PFSK-1 (cell line): ENCODE data around the gene AKR1D1.

ENCODE experiments used
- FOXP2 ChIP-seq: optimal IDR thresholded peaks from 2 replicates; pipeline ENCODE3; 2011; ENCODE audit warnings: borderline replicate concordance, control low read depth, inconsistent platforms; ENCODE audit not compliant: insufficient read depth; ENCODE audit errors: extremely low read length, extremely low read depth
- POLR2AphosphoS5 ChIP-seq: IDR thresholded peaks from 2 replicates; pipeline ENCODE4 v1.6.1; 2012; ENCODE audit warnings: low read depth, mild to moderate bottlenecking, control low read depth, low read length, moderate library complexity
- REST ChIP-seq, 2 experiments: IDR thresholded peaks; 2 replicates each; pipeline versions ENCODE4 v1.6.1 to v1.8.0; 2011 to 2012; ENCODE audit warnings: low read depth in 2 of 2, low read length in 2 of 2, control low read depth in 1 of 2, inconsistent platforms in 1 of 2, mild to moderate bottlenecking in 1 of 2, moderate library complexity in 1 of 2; ENCODE audit not compliant: insufficient read depth in 1 of 2
- SIN3A ChIP-seq: IDR thresholded peaks from 2 replicates; pipeline ENCODE4 v1.6.1; 2012; ENCODE audit warnings: mild to moderate bottlenecking, low read length, moderate library complexity, borderline replicate concordance; ENCODE audit not compliant: insufficient read depth
- TAF1 ChIP-seq: IDR thresholded peaks from 2 replicates; pipeline ENCODE4 v1.6.1; 2012; ENCODE audit warnings: low read length, control low read depth, borderline replicate concordance; ENCODE audit not compliant: insufficient read depth

The AKR1D1 gene

GRCh38 chr7:138065827-138066226 is 10.4 kb upstream of the AKR1D1 start:
- no peak for TF ChIP-seq SIN3A
- no peak for TF ChIP-seq POLR2AphosphoS5
- TF ChIP-seq REST (IDR thresholded peaks at IDR 0.05; ENCODE audit: insufficient read depth in 1 of 2, low read depth in 2 of 2, low read length in 2 of 2), result no peak
- TF ChIP-seq FOXP2, result no peak
- TF ChIP-seq TAF1, result no peak

GRCh38 chr7:138066954-138067394 is 9.3 kb upstream of the AKR1D1 start:
- TF ChIP-seq TAF1 (no peak), SIN3A (no peak), FOXP2 (no peak), REST (IDR thresholded peaks at IDR 0.05; ENCODE audit: insufficient read depth in 1 of 2, low read depth in 2 of 2, low read length in 2 of 2) (no peak), POLR2AphosphoS5 (no peak)

GRCh38 chr7:138067774-138068173 is 8.5 kb upstream of the AKR1D1 start:
- TF ChIP-seq SIN3A (no peak), REST (IDR thresholded peaks at IDR 0.05; ENCODE audit: insufficient read depth in 1 of 2, low read depth in 2 of 2, low read length in 2 of 2) (no peak), FOXP2 (no peak), POLR2AphosphoS5 (no peak), TAF1 (no peak)

DNA sequence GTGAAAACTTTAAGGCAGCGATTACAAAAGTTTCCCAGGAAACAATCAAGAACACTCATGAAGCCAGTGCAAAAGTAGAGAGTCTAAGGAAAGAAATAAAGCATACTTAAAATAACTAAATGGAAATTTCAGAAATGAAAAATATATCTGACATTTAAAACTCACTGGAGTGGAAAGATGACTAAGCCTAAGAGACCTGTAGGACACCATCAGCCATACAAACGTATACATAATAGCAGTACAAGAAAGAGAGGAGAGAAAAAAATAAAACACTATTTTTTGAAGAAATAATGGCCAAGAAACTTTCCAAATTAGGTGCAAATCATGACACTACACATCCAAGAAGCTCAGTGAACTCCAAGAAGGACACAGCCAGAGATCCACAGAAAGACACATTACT is 5.4 kb upstream of the AKR1D1 start:
- TF ChIP-seq FOXP2 (no peak), POLR2AphosphoS5 (no peak), SIN3A (no peak)

DNA sequence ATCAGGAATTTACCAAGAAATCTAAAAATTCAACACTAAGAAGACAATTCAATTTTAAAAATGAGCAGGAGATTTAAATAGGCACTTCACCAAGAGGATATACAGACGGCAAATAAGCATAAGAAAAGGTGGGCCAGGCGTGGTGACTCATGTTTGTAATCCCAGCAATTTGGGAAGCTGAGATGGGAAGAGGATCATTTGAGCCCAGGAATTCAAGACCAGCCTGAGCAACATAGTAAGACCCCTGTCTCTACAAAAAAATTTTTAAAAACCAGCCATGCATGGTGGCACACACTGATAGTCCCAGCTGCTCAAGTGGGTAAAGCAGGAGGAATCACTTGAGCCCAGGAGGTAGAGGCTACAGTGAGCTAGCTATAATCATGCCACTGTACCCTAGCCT is 3.5 kb upstream of the AKR1D1 start:
- TF ChIP-seq POLR2AphosphoS5, result no peak
- no peak for TF ChIP-seq TAF1
- TF ChIP-seq FOXP2, result no peak
- no peak for TF ChIP-seq SIN3A
- TF ChIP-seq REST (IDR thresholded peaks at IDR 0.05; ENCODE audit: insufficient read depth in 1 of 2, low read depth in 2 of 2, low read length in 2 of 2), result no peak
